ENCODE measurements around the gene MTR. TPM values are rescaled to one million over a fixed set of nuclear protein-coding genes. Genes with fewer than 3 reads are reported as not detected.

The MTR gene
- total RNA-seq (10 to 100 TPM; 45.8 to 52.0 TPM), total RNA-seq (164 to 204 reads per million in 2 donors)

GRCh38 chr1:236795035-236795756, at the start of gene MTR:
MTR (plus strand) TSS chr1:236795292; CDS start chr1:236795704, 412 bp downstream.
- peaks cover 30% of the 10 kb centered on the region for H3K4me1 Mint-ChIP-seq
- H3K27me3 Mint-ChIP-seq = peaks cover 13% of the 10 kb centered on the region
- H3K27ac Mint-ChIP-seq = peak within 1 kb of the TSS; percentile 99
- DNase-seq (peak; percentile 87 to 91 (median 91)), ATAC-seq (peak; percentile 91)
- H3K36me3 Mint-ChIP-seq (ENCODE audit: low read depth) = peaks cover 3% of the 10 kb centered on the region
- H3K4me3 Mint-ChIP-seq = peak within 1 kb of the TSS; percentile 97
- no peaks in the 10 kb centered on the region for H3K9me3 ChIP-seq (ENCODE audit: control insufficient read depth, low read length, poor library complexity, severe bottlenecking)

GRCh38 chr1:236746785-236747184, 48.3 kb upstream of the MTR start:
- H3K9me3 ChIP-seq (ENCODE audit: control insufficient read depth, low read length, poor library complexity, severe bottlenecking) = no peaks in the 10 kb centered on the region
- Mint-ChIP-seq H3K4me1 (no peaks in the 10 kb centered on the region), H3K27me3 (peaks cover 55% of the 10 kb centered on the region), H3K4me3 (no peak overlapping the region), H3K27ac (no peak overlapping the region), H3K36me3 (ENCODE audit: low read depth) (no peaks in the 10 kb centered on the region)
- ATAC-seq = no peak
- no peak for DNase-seq

GRCh38 chr1:236747311-236747985, 47.6 kb upstream of the MTR start:
- H3K36me3 Mint-ChIP-seq (ENCODE audit: low read depth) = no peaks in the 10 kb centered on the region
- H3K9me3 ChIP-seq (ENCODE audit: control insufficient read depth, low read length, poor library complexity, severe bottlenecking) = no peaks in the 10 kb centered on the region
- H3K27me3 Mint-ChIP-seq = peaks cover 54% of the 10 kb centered on the region
- no peak for ATAC-seq
- H3K4me1 Mint-ChIP-seq = peaks cover 2% of the 10 kb centered on the region
- DNase-seq = no peak
- H3K4me3 Mint-ChIP-seq = no peak overlapping the region
- no peak overlapping the region for H3K27ac Mint-ChIP-seq

- Mint-ChIP-seq H3K4me3 (no peak overlapping the region), H3K36me3 (ENCODE audit: low read depth) (no peaks in the 10 kb centered on the region), H3K27ac (no peak overlapping the region), H3K27me3 (peaks cover 45% of the 10 kb centered on the region), H3K4me1 (peaks cover 2% of the 10 kb centered on the region)
- no peaks in the 10 kb centered on the region for H3K9me3 ChIP-seq (ENCODE audit: control insufficient read depth, low read length, poor library complexity, severe bottlenecking)
- no peak for ATAC-seq
- DNase-seq = no peak
These were observed 46.7 kb upstream of the MTR start for GRCh38 chr1:236748268-236748870.

GRCh38 chr1:236750928-236751327, 44.2 kb upstream of the MTR start:
- DNase-seq = no peak
- no peak for ATAC-seq
- Mint-ChIP-seq H3K27ac (no peak overlapping the region), H3K4me1 (peaks cover 2% of the 10 kb centered on the region), H3K36me3 (ENCODE audit: low read depth) (no peaks in the 10 kb centered on the region), H3K27me3 (peaks cover 49% of the 10 kb centered on the region), H3K4me3 (no peak overlapping the region)
- H3K9me3 ChIP-seq (ENCODE audit: control insufficient read depth, low read length, poor library complexity, severe bottlenecking) = no peaks in the 10 kb centered on the region

- Mint-ChIP-seq H3K27me3 (peaks cover 47% of the 10 kb centered on the region), H3K4me1 (peaks cover 2% of the 10 kb centered on the region), H3K36me3 (ENCODE audit: low read depth) (no peaks in the 10 kb centered on the region), H3K27ac (no peak overlapping the region), H3K4me3 (no peak overlapping the region)
- H3K9me3 ChIP-seq (ENCODE audit: control insufficient read depth, low read length, poor library complexity, severe bottlenecking) = no peaks in the 10 kb centered on the region
- ATAC-seq = no peak
- DNase-seq = no peak
These were observed 43.7 kb upstream of the MTR start for GRCh38 chr1:236751385-236751784.

- DNase-seq (no peak), ATAC-seq (no peak)
- H3K9me3 ChIP-seq (ENCODE audit: control insufficient read depth, low read length, poor library complexity, severe bottlenecking) = no peaks in the 10 kb centered on the region
- H3K27ac Mint-ChIP-seq = no peak overlapping the region
- H3K4me3 Mint-ChIP-seq = no peak overlapping the region
- no peaks in the 10 kb centered on the region for H3K36me3 Mint-ChIP-seq (ENCODE audit: low read depth)
- peaks cover 42% of the 10 kb centered on the region for H3K27me3 Mint-ChIP-seq
- H3K4me1 Mint-ChIP-seq = peaks cover 2% of the 10 kb centered on the region
These were observed 43.2 kb upstream of the MTR start for GRCh38 chr1:236751935-236752334.

GRCh38 chr1:236753516-236753915, 41.6 kb upstream of the MTR start:
- Mint-ChIP-seq H3K36me3 (ENCODE audit: low read depth) (no peaks in the 10 kb centered on the region), H3K4me3 (no peak overlapping the region), H3K27ac (no peak overlapping the region), H3K27me3 (peaks cover 26% of the 10 kb centered on the region), H3K4me1 (peaks cover 2% of the 10 kb centered on the region)
- ATAC-seq (no peak), DNase-seq (no peak)
- H3K9me3 ChIP-seq (ENCODE audit: control insufficient read depth, low read length, poor library complexity, severe bottlenecking) = no peaks in the 10 kb centered on the region

GRCh38 chr1:236753964-236754363, 41.1 kb upstream of the MTR start:
- Mint-ChIP-seq H3K4me1 (peaks cover 2% of the 10 kb centered on the region), H3K4me3 (no peak overlapping the region), H3K27me3 (peaks cover 21% of the 10 kb centered on the region), H3K27ac (no peak overlapping the region), H3K36me3 (ENCODE audit: low read depth) (no peaks in the 10 kb centered on the region)
- ATAC-seq = no peak
- no peak for DNase-seq
- H3K9me3 ChIP-seq (ENCODE audit: control insufficient read depth, low read length, poor library complexity, severe bottlenecking) = no peaks in the 10 kb centered on the region

GRCh38 chr1:236754525-236755210, 40.4 kb upstream of the MTR start:
- H3K9me3 ChIP-seq (ENCODE audit: control insufficient read depth, low read length, poor library complexity, severe bottlenecking) = no peaks in the 10 kb centered on the region
- ATAC-seq = no peak
- no peak overlapping the region for H3K4me3 Mint-ChIP-seq
- peaks cover 8% of the 10 kb centered on the region for H3K4me1 Mint-ChIP-seq
- peaks cover 21% of the 10 kb centered on the region for H3K27me3 Mint-ChIP-seq
- H3K36me3 Mint-ChIP-seq (ENCODE audit: low read depth) = no peaks in the 10 kb centered on the region
- H3K27ac Mint-ChIP-seq = no peak overlapping the region
- no peak for DNase-seq

- Mint-ChIP-seq H3K4me1 (peaks cover 5% of the 10 kb centered on the region), H3K4me3 (no peak overlapping the region), H3K36me3 (ENCODE audit: low read depth) (no peaks in the 10 kb centered on the region), H3K27me3 (peaks cover 15% of the 10 kb centered on the region), H3K27ac (no peak overlapping the region)
- ATAC-seq (no peak), DNase-seq (no peak)
- H3K9me3 ChIP-seq (ENCODE audit: control insufficient read depth, low read length, poor library complexity, severe bottlenecking) = no peaks in the 10 kb centered on the region
These were observed 37.5 kb upstream of the MTR start for GRCh38 chr1:236757640-236758039.

- Mint-ChIP-seq H3K27ac (no peak overlapping the region), H3K4me3 (no peak overlapping the region)
- no peak for ATAC-seq
These were observed 35.7 kb upstream of the MTR start for GRCh38 chr1:236759252-236759859.

GRCh38 chr1:236760480-236760879, 34.6 kb upstream of the MTR start:
- no peak overlapping the region for H3K27ac Mint-ChIP-seq
- peaks cover 20% of the 10 kb centered on the region for H3K27me3 Mint-ChIP-seq
- no peaks in the 10 kb centered on the region for H3K9me3 ChIP-seq (ENCODE audit: control insufficient read depth, low read length, poor library complexity, severe bottlenecking)
- no peak for ATAC-seq
- DNase-seq = no peak
- no peaks in the 10 kb centered on the region for H3K36me3 Mint-ChIP-seq (ENCODE audit: low read depth)
- no peak overlapping the region for H3K4me3 Mint-ChIP-seq
- H3K4me1 Mint-ChIP-seq = peaks cover 5% of the 10 kb centered on the region

More at GRCh38 chr1:236759252-236759859, 35.7 kb upstream of the MTR start:
- H3K36me3 Mint-ChIP-seq (ENCODE audit: low read depth) = no peaks in the 10 kb centered on the region
- no peak for DNase-seq
- peaks cover 5% of the 10 kb centered on the region for H3K4me1 Mint-ChIP-seq
- H3K27me3 Mint-ChIP-seq = peaks cover 23% of the 10 kb centered on the region
- no peaks in the 10 kb centered on the region for H3K9me3 ChIP-seq (ENCODE audit: control insufficient read depth, low read length, poor library complexity, severe bottlenecking)
